ENCODE data around the gene SPOCK1.
"Not testable (repeated sequence)": the region's sequence is repeated elsewhere in the genome, so short reads cannot be mapped to it uniquely, and the experiment has no call there.

The SPOCK1 gene

GRCh38 chr5:137262818-137263217 is 236.3 kb downstream of the SPOCK1 start:
- DNase-seq (ENCODE audit: low spot score), result no peak

GRCh38 chr5:137260820-137261695 is 238.1 kb downstream of the SPOCK1 start:
- DNase-seq (ENCODE audit: low spot score), result no peak

- not testable (repeated sequence) for DNase-seq (ENCODE audit: low spot score)
Measured at GRCh38 chr5:137259115-137259514, 240.0 kb downstream of the SPOCK1 start.

GRCh38 chr5:137254119-137255090 is 244.7 kb downstream of the SPOCK1 start:
- no peak for DNase-seq (ENCODE audit: low spot score)

GRCh38 chr5:137252512-137252911 is 246.6 kb downstream of the SPOCK1 start:
- DNase-seq (ENCODE audit: low spot score), result no peak

GRCh38 chr5:137250421-137250820 is 248.7 kb downstream of the SPOCK1 start:
- DNase-seq (ENCODE audit: low spot score), result no peak

GRCh38 chr5:137248527-137248926 is 250.6 kb downstream of the SPOCK1 start:
- no peak for DNase-seq (ENCODE audit: low spot score)

- no peak for DNase-seq (ENCODE audit: low spot score)
Measured at GRCh38 chr5:137245438-137245837, 253.7 kb downstream of the SPOCK1 start.

- DNase-seq (ENCODE audit: low spot score), result no peak
Measured at GRCh38 chr5:137240285-137240684, 258.8 kb downstream of the SPOCK1 start.

- no peak for DNase-seq (ENCODE audit: low spot score)
Measured at GRCh38 chr5:137236849-137237507, 262.1 kb downstream of the SPOCK1 start.

GRCh38 chr5:137236252-137236651 is 262.9 kb downstream of the SPOCK1 start:
- no peak for DNase-seq (ENCODE audit: low spot score)

GRCh38 chr5:137234973-137235943 is 263.9 kb downstream of the SPOCK1 start:
- DNase-seq (ENCODE audit: low spot score), result no peak

- no peak for DNase-seq (ENCODE audit: low spot score)
Measured at GRCh38 chr5:137233726-137234125, 265.4 kb downstream of the SPOCK1 start.

GRCh38 chr5:137233304-137233703 is 265.8 kb downstream of the SPOCK1 start:
- DNase-seq (ENCODE audit: low spot score), result not testable (repeated sequence)

GRCh38 chr5:137231540-137231939 is 267.6 kb downstream of the SPOCK1 start:
- no peak for DNase-seq (ENCODE audit: low spot score)

GRCh38 chr5:137228816-137229215 is 270.3 kb downstream of the SPOCK1 start:
- no peak for DNase-seq (ENCODE audit: low spot score)

GRCh38 chr5:137226081-137226480 is 273.0 kb downstream of the SPOCK1 start:
- DNase-seq (ENCODE audit: low spot score), result no peak

GRCh38 chr5:137223324-137224295 is 275.5 kb downstream of the SPOCK1 start:
- DNase-seq (ENCODE audit: low spot score), result no peak

GRCh38 chr5:137221943-137222342 is 277.2 kb downstream of the SPOCK1 start:
- no peak for DNase-seq (ENCODE audit: low spot score)

GRCh38 chr5:137220523-137220927 is 278.6 kb downstream of the SPOCK1 start:
- no peak for DNase-seq (ENCODE audit: low spot score)

Measured in CD4-positive, alpha-beta T cell treated with Interleukin-2 at 100 ng/mL for 4 hours (primary cell).